GM12892 (cell line): ENCODE results near the gene PERM1.

ENCODE experiments used
- POLR2AphosphoS5 ChIP-seq: IDR thresholded peaks from 2 replicates; pipeline ENCODE4 v1.6.1; 2011; ENCODE audit warnings: low read depth, low read length, control low read depth
- TAF1 ChIP-seq: IDR thresholded peaks from 2 replicates; pipeline ENCODE4 v1.6.1; 2011; ENCODE audit warnings: low read depth, mild to moderate bottlenecking, control low read depth, low read length, borderline replicate concordance

- no peak for TF ChIP-seq POLR2AphosphoS5
- TF ChIP-seq TAF1 = no peak
Measured at GRCh38 chr1:1024771-1025699, 43.1 kb upstream of the PERM1 start.
